Lower leg skin (tissue), 3 donors: ENCODE measurements around the gene GPC1.

ENCODE experiments used
- CTCF ChIP-seq, 3 donors: fragments of 450-650 bp; IDR thresholded peaks; one replicate each; pipeline ENCODE4 v1.5.1; 2016; ENCODE audit warnings: antibody characterized with exemption in 3 of 3, mild to moderate bottlenecking in 3 of 3, moderate library complexity in 2 of 3
- POLR2A ChIP-seq, 2 donors: fragments of 450-650 bp; IDR thresholded peaks; one replicate each; pipeline ENCODE4 v1.6.1; 2016 to 2017; ENCODE audit warnings: antibody characterized with exemption in 2 of 2, mild to moderate bottlenecking in 1 of 2, moderate library complexity in 1 of 2

GRCh38 chr2:240431271-240431660, 4.2 kb upstream of the GPC1 start:
- no peak for TF ChIP-seq CTCF (IDR thresholded peaks at IDR 0.05)
- no peak for TF ChIP-seq POLR2A (IDR thresholded peaks at IDR 0.05)
